Spleen (tissue), 7 donors: ENCODE results near the gene ACR.

Experiments used
- POLR2A ChIP-seq, 3 donors: fragments of 450-650 bp; IDR thresholded peaks; one replicate each; pipeline ENCODE4 v1.5.1; 2017; ENCODE audit warnings: antibody characterized with exemption in 3 of 3, mild to moderate bottlenecking in 1 of 3
- TF ChIP-seq, protein P1 (sequence below), 11 experiments: fragments of 200-600 bp in 7 of 11; fragments of 450-650 bp in 4 of 11; sonication (generic) in 4 of 11; IDR thresholded peaks in 8 of 11; conservative IDR thresholded peaks in 3 of 11; 1 replicate in 7 of 11; 2 replicates in 4 of 11; pipeline versions ENCODE4 v1.4.0 to v1.8.0; 2016 to 2021; ENCODE audit warnings: antibody characterized with exemption in 11 of 11, inconsistent platforms in 4 of 11, mild to moderate bottlenecking in 1 of 11
- donor health status: DM: no; HTN: no; CAD: no; lungs with moderate emphysema.
- donor health status: DM: no; HTN: no; CAD: no.
- donor health status: DM: no; HTN: no; CAD: no.

GRCh38 chr22:50721257-50721844 is 16.7 kb upstream of the ACR start:
- TF ChIP-seq, protein P1, sequence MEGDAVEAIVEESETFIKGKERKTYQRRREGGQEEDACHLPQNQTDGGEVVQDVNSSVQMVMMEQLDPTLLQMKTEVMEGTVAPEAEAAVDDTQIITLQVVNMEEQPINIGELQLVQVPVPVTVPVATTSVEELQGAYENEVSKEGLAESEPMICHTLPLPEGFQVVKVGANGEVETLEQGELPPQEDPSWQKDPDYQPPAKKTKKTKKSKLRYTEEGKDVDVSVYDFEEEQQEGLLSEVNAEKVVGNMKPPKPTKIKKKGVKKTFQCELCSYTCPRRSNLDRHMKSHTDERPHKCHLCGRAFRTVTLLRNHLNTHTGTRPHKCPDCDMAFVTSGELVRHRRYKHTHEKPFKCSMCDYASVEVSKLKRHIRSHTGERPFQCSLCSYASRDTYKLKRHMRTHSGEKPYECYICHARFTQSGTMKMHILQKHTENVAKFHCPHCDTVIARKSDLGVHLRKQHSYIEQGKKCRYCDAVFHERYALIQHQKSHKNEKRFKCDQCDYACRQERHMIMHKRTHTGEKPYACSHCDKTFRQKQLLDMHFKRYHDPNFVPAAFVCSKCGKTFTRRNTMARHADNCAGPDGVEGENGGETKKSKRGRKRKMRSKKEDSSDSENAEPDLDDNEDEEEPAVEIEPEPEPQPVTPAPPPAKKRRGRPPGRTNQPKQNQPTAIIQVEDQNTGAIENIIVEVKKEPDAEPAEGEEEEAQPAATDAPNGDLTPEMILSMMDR (IDR thresholded peaks at IDR 0.05 in 8 of 11, conservative IDR thresholded peaks at IDR 0.05 in 3 of 11): no peak
- TF ChIP-seq POLR2A (IDR thresholded peaks at IDR 0.05): no peak
